ENCODE measurements around the gene UVRAG.

The UVRAG gene

GRCh38 chr11:75811485-75811884 is 3.5 kb upstream of the UVRAG start:
- TF ChIP-seq CTCF (conservative IDR thresholded peaks at IDR 0.05; ENCODE audit: low read depth, low read length) = no peak
- Histone ChIP-seq H3K4me3 (IDR thresholded peaks at IDR 0.05; ENCODE audit: insufficient read depth, low read depth, low read length) (no peak overlapping the region), H3K36me3 (ENCODE audit: insufficient read depth) (no peaks in the 10 kb centered on the region), H3K4me2 (no peak overlapping the region), H3K27ac (no peak overlapping the region), H3K4me1 (ENCODE audit: low read depth, poor library complexity, severe bottlenecking) (peaks cover 14% of the 10 kb centered on the region), H3K27me3 (ENCODE audit: insufficient read depth, low read depth) (no peaks in the 10 kb centered on the region), H3K79me2 (ENCODE audit: insufficient read depth, low read depth) (peaks cover 10% of the 10 kb centered on the region; the same call in 1 of the 2 replicates), H2AFZ (ENCODE audit: low read depth) (no peak overlapping the region), H4K20me1 (ENCODE audit: insufficient read depth) (no peaks in the 10 kb centered on the region), H3K9ac (no peak overlapping the region)

- H3K4me3 ChIP-seq (IDR thresholded peaks at IDR 0.05; ENCODE audit: insufficient read depth, low read depth, low read length) = no peak overlapping the region
- no peak overlapping the region for H3K27ac ChIP-seq
These were observed 2.4 kb upstream of the UVRAG start for GRCh38 chr11:75812542-75813040.

GRCh38 chr11:75813124-75813523 is 1.9 kb upstream of the UVRAG start:
- H3K4me3 ChIP-seq (IDR thresholded peaks at IDR 0.05; ENCODE audit: insufficient read depth, low read depth, low read length) = no peak overlapping the region

More at GRCh38 chr11:75812542-75813040, 2.4 kb upstream of the UVRAG start:
- Histone ChIP-seq H3K79me2 (ENCODE audit: insufficient read depth, low read depth) (peaks cover 16% of the 10 kb centered on the region; the same call in 1 of the 2 replicates), H3K27me3 (ENCODE audit: insufficient read depth, low read depth) (no peaks in the 10 kb centered on the region), H3K4me2 (no peak overlapping the region), H3K36me3 (ENCODE audit: insufficient read depth) (no peaks in the 10 kb centered on the region), H3K4me1 (ENCODE audit: low read depth, poor library complexity, severe bottlenecking) (peaks cover 24% of the 10 kb centered on the region), H4K20me1 (ENCODE audit: insufficient read depth) (no peaks in the 10 kb centered on the region), H3K9ac (no peak overlapping the region), H2AFZ (ENCODE audit: low read depth) (no peak overlapping the region)
- TF ChIP-seq CTCF (conservative IDR thresholded peaks at IDR 0.05; ENCODE audit: low read depth, low read length) = no peak

GRCh38 chr11:75813622-75814039 is 1.4 kb upstream of the UVRAG start:
- Histone ChIP-seq H4K20me1 (ENCODE audit: insufficient read depth) (no peaks in the 10 kb centered on the region), H3K9ac (no peak overlapping the region), H3K4me1 (ENCODE audit: low read depth, poor library complexity, severe bottlenecking) (peaks cover 25% of the 10 kb centered on the region), H3K36me3 (ENCODE audit: insufficient read depth) (no peaks in the 10 kb centered on the region), H3K27me3 (ENCODE audit: insufficient read depth, low read depth) (no peaks in the 10 kb centered on the region), H3K4me3 (IDR thresholded peaks at IDR 0.05; ENCODE audit: insufficient read depth, low read depth, low read length) (no peak overlapping the region), H3K79me2 (ENCODE audit: insufficient read depth, low read depth) (peaks cover 16% of the 10 kb centered on the region; the same call in 1 of the 2 replicates), H3K27ac (no peak overlapping the region), H2AFZ (ENCODE audit: low read depth) (no peak overlapping the region), H3K4me2 (peak overlapping the region; percentile 83; the same call in 1 of the 2 replicates)
- no peak for TF ChIP-seq CTCF (conservative IDR thresholded peaks at IDR 0.05; ENCODE audit: low read depth, low read length)

More at GRCh38 chr11:75813124-75813523, 1.9 kb upstream of the UVRAG start:
- H4K20me1 ChIP-seq (ENCODE audit: insufficient read depth) = no peaks in the 10 kb centered on the region
- H3K9ac ChIP-seq = no peak overlapping the region
- H2AFZ ChIP-seq (ENCODE audit: low read depth) = no peak overlapping the region
- H3K27me3 ChIP-seq (ENCODE audit: insufficient read depth, low read depth) = no peaks in the 10 kb centered on the region
- H3K36me3 ChIP-seq (ENCODE audit: insufficient read depth) = no peaks in the 10 kb centered on the region
- H3K4me1 ChIP-seq (ENCODE audit: low read depth, poor library complexity, severe bottlenecking) = peaks cover 24% of the 10 kb centered on the region
- peaks cover 16% of the 10 kb centered on the region; the same call in 1 of the 2 replicates for H3K79me2 ChIP-seq (ENCODE audit: insufficient read depth, low read depth)
- H3K27ac ChIP-seq = no peak overlapping the region
- no peak for TF ChIP-seq CTCF (conservative IDR thresholded peaks at IDR 0.05; ENCODE audit: low read depth, low read length)
- no peak overlapping the region for H3K4me2 ChIP-seq
